Esophagus mucosa (tissue), 1 donor: ENCODE data around the gene ATP5MC3. TPM values are rescaled to one million over a fixed set of nuclear protein-coding genes. Genes with fewer than 3 reads are reported as not detected.

ENCODE experiments used
- ATAC-seq: fragments of 200-7000 bp; cut with Tn5 transposase; one replicate; pipeline ENCODE4 v1.9.1; 2020
- total RNA-seq: library from RNA; stranded (reverse); gene quantifications from one replicate; pipeline ENCODE4 v1.2.4, GENCODE V29; 2023
- donor health status: DM: yes; HTN: yes; CAD: no.

ATP5MC3 gene
- total RNA-seq, 1 donor from 2014 or later, result 282 TPM

GRCh38 chr2:175167792-175168563, 13.5 kb downstream of the ATP5MC3 start, which contains the start of gene ATF2:
Gene ATF2, minus strand, starts transcription at chr2:175168203. Its CDS starts 31,760 bp downstream, at chr2:175136443.
- ATAC-seq, result peak; percentile 99

DNA sequence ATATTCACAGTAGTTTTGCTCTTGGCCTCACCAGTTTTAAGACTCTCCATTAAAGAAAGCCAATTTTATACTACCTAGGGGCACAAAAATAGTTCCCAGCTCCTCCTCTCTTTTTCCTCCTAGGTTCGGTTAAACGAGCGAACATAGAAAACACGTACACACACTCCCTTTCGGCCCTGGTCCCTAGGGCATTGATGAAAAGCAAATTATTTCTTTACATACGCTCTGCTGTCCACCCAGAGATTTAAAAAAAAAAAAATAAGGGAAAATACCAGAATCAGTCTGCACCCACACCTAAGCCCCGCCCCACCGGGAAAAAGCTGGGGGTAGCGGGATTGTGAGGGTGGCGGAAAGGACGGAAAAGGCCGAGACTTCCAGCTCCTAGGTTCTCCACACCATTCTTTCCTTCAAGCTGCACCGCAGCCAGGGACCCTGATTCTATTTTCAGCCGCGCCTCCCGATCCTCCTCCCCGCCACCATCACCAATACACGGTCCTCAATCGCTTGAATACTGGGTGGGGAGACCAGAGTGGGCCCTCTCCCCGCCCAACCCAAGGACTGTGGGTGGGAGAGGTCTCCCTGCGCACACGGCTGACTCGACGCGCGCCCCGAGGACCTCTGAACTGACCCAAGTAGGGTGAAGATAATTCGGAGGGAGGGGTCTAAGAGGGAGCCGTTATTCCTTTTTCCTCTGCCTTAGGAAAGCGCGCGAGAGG, 14.3 kb downstream of the ATP5MC3 start:
- ATAC-seq, result no peak

- no peak for ATAC-seq
Observed at GRCh38 chr2:175166216-175166824, 15.2 kb downstream of the ATP5MC3 start.

DNA sequence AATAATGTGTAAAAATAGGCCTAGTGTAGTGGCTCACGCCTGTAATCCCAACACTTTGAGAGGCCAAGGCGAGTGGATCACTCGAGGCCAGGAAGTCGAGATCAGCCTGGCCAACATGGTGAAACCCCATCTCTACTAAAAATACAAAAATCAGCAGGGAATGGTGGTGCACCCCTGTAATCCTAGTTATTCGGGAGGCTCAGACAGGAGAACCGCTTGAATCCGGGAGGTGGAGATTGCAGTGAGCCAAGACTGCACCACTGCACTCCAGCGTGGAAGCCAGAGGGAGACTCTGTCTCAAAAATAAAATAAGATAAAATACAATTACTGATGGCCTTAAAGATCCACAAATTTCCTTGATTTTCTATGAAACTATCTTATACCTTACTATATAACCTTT, 17.3 kb downstream of the ATP5MC3 start:
- no peak for ATAC-seq

DNA sequence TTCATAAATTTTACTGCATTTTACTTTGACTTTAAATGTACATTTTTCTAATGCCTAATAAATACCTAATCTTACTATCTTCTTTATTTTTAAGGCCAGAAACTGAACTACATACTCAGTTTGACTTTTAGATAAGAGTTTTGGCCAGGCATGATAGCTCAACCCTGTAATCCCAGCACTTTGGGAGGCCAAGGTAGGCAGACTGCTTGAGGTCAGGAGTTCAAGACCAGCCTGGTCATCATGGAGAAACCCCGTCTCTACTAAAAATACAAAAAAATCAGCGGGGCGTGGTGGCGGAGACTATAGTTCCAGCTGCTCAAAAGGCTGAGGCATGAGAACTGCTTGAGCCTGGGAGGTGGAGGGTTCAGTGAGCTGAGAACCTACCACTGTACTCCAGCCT, 22.6 kb downstream of the ATP5MC3 start:
- ATAC-seq, result no peak

DNA sequence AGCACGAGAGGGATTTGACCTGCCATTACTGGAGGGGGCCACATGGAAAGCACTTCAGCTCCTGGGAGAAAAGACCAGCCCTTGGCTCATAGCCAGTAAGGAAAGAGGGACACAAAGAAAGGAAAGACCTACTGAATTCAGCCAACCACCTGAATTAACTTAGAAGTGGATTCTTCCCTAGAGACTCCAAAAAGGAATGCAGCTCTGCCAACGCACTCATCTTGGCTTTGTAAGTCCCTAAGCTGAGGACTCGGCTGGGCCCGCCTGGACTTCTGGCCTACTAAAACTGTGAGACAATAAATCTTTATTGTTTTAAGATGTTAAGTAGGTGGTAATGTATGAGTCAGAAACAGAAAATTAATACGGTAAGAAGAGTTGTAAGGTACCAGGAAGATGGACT, 25.0 kb downstream of the ATP5MC3 start:
- no peak for ATAC-seq

- ATAC-seq, result no peak
Observed at GRCh38 chr2:175154661-175155082, 26.8 kb downstream of the ATP5MC3 start.

DNA sequence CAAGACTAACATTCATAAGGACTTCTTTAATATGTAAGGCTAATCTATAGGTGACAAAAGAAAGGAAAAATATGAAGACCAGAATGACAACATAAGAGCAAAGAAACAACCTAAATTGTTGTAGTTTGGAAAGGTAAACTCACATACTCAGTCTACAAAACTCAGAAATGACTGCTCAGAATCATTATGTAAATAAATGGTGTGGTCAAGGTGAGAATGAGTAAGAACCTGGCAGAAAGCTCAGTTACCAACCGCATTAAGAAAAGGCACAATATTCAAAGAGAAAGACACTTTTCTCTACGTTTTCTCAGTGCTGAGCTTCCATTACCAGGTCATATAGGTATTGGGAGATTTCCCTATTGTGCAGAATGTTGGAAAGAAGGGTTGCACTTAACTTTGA, 29.3 kb downstream of the ATP5MC3 start:
- no peak for ATAC-seq

DNA sequence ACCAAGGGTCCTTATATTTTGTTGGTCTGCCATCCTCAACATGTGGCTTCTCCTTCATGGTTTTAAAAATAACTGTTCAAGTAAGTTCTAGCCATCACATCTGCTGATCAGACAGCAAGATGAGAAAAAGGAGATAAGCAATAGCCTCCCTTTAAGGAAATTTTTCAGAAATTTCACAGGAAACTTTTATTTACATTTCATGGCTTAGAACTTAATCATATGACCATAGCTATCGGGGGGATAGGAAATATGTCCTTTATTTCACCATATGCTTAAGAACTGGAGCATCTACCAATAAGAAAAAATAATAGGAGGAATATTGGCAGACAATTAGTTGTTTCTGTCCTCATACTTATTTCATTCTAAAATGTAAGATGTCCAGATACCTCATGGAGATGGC, 29.7 kb downstream of the ATP5MC3 start:
- no peak for ATAC-seq

GRCh38 chr2:175147186-175147585, 34.3 kb downstream of the ATP5MC3 start:
- ATAC-seq, result no peak

- ATAC-seq, result no peak
Observed at GRCh38 chr2:175143678-175144077, 37.8 kb downstream of the ATP5MC3 start.

DNA sequence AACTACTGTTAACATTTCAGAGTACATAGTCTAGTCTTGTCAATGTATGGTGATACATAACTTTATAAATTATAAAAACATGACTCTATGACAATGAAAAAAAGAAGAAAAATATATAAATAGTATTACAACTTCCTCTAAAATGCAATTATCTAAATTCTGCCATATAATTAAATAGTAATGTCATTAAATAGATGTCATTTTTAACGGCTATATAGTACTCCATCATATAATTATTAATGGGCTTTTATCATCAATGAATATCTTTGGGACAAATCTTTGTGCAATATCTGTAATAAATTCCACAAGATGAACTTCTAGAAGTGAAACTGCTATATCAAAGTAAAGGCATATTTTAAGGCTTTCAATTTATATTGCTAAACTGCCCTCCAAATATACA, 38.3 kb downstream of the ATP5MC3 start:
- no peak for ATAC-seq

DNA sequence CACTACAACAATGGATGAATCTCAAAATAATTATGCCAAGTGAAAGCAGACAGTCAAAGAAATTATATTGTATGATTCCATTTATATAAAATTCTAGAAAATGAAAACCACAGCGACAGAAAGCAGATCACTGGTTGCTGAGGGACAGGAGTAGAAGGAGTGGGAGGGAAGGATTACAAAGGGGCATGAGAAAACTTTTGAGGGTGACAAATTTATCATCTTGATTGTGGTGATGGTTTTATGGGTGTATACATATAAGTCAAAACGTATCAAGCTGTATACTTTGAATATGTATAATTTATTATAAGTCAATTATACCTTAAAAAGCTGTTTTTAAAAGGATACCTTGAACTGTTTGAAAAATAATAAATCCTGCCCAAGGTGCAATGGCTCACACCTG, 41.2 kb downstream of the ATP5MC3 start:
- no peak for ATAC-seq

DNA sequence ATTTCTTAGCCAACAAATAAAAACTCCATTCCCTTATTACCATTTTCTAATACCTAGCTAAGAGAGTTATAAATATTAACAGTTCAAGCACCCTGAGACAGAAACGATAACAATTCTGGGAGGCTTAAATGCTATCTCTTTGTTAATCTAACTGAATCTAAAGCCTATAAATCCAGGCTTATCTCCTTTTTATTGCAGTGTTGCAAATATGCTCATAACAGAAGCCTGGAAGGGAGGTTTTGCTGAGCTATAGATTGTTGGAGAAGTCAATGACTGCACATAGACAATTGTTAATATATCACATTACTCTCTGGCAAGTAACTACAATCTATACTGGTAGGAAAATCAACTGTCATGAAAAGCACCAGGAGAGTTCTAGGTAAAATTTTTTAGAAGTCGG, 43.7 kb downstream of the ATP5MC3 start:
- ATAC-seq, result no peak

- no peak for ATAC-seq
Observed at GRCh38 chr2:175136334-175137215, 44.9 kb downstream of the ATP5MC3 start.

DNA sequence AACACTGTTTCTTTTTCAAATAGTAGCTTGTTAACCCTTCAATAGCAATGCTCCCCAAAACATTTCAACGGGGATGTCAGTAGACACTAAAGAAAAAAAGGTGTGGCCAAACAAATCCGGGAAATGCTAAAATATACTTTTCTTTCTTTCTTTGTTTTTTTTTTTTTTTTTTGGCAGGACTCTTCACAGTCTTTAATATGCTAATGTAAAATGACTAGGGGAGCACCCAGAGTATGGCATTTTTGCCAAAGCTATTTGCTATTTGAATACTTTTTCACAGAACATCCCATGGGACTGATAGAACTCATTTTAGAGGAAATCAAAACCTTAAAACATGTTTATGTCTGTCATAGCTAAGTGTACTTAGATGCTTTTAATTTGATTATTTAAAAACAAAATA, 45.6 kb downstream of the ATP5MC3 start:
- ATAC-seq, result no peak

DNA sequence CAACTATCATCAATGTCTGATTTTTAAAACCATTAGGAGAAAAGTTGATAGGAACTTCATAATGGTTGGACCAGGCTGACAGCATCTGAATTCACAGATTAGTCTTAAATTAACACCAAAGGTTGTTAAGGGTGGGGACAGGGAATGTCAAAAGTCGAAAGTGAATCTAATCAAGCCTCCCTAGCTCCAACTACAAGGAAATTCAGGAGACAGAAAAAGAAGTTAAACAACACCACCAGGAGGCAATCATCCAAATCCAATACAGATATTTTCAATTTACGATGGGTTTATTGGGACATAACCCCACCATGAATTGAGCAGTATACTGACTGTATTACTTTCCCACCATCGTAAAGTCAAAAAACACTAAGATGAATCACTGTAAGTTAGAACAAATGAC, 46.3 kb downstream of the ATP5MC3 start:
- ATAC-seq, result no peak

GRCh38 chr2:175131252-175131651, 50.3 kb downstream of the ATP5MC3 start:
- no peak for ATAC-seq

DNA sequence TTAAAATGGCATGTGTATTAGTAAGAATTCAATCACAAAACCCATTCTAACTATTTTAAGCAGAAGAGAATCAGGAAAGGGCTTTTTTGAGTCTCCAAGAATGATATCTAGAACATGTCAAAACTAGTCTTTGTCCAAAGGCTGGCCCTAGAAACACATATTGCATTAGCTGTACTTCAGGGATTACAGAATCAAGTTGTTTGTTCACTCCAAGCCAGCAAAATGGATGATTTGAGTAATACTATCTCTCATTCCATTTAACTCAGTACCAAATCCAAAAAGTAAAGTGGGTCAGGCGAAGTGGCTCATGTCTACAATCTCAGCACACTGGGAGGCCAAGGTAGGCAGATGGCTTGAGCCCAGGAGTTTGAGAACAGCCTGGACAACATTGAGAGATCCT, 54.8 kb downstream of the ATP5MC3 start:
- ATAC-seq, result peak; percentile 49
